Embryonic facial prominence (tissue), 1 donor: Measurements from ENCODE around the gene PPEF1.
"Not testable (repeated sequence)": the region's sequence is repeated elsewhere in the genome, so short reads cannot be mapped to it uniquely, and the experiment has no call there.

ENCODE experiments used
- DNase-seq: peaks from one replicate; pipeline ENCODE4 v3.0.0-alpha.2; 2016; ENCODE audit errors: extremely low spot score

Gene PPEF1

GRCh38 chrX:18702362-18703195 is 4.9 kb upstream of the PPEF1 start:
- DNase-seq, result no peak

DNA sequence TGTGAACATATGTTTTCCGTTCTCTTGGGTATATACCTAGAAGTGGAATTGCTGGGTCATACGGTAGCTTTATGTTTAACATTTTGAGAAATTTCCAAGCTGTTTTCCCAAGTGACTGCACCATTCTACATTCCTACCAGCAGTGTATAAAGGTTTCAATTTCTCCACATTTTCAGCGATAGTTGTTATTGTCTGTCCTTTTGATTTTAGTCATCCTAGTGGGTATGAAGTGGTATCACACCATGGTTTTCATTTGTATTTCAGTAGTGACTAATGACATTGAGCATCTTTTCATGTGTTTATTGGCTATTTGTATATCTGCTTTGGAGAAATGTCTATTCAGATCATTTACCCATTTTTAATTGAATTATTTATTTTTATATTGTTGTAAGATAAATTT is 2.4 kb downstream of the PPEF1 start:
- DNase-seq, result no peak

- DNase-seq, result no peak
Observed at GRCh38 chrX:18714910-18715309, 7.5 kb downstream of the PPEF1 start.

GRCh38 chrX:18719852-18720251 is 12.4 kb downstream of the PPEF1 start:
- DNase-seq, result no peak

DNA sequence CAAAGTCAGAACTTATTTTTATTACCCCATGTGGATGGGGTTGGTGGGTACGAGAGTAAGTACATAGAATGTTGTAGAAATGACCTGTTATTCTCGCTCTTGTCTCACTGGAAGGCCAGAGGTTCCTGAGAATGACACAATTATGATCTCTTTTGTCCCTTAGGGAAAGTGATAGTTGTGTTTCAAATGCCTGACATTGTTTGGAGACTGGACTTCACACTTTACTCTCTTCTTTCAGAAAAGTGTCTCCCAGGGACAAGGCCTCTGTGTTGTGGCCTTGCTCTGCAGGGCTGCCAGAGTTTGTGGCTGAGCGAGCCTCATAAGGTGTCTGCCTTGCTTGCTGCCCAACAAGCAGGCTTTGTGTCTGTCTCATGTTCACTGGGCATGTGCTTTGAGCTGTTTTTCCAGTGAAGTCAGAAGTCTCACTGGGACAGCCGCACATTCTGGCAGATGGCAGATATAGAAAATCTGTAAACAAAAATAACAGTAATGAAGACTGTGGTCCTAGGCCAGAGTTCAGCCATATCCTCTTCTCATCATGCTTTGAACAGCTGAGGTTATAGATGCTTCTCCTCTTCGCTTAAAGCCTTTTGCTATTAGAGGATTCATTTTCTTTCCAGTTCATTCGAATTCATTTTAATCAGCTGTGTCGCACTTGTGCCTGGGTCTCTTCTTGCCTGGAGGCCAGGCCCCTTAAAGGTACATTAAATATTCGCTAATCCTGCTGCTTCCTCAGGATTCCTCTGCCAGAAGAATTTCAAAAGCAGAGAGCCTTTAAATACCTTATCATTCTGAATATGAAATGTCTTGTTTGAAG is 14.4 kb downstream of the PPEF1 start:
- no peak for DNase-seq

DNA sequence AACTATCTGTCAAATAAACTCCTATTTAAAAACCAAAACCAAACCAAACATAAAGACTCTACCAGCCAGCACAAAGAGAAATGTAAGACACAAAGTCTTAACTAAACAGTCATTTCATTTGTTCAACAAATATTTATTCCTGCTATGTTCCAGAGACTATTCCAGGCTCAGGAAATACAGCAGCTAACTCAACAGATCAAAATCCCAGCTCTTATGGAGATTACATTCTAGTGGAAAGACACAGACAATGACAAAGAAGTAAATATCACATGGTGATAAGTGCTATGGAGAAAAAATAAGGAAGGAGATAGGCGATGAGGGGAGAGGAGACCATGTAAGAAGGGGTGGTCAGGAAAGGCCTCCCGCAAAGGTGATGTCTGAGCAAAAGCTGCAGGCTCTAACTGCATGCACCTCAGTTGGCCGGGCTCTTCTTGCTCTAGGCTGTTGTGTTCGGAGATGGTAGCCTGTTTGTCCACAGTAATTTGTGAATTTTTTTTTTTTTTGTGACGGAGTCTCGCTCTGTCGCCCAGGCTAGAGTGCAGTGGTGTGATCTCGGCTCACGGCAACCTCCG is 15.1 kb downstream of the PPEF1 start:
- DNase-seq, result no peak

GRCh38 chrX:18725310-18725943 is 18.0 kb downstream of the PPEF1 start:
- no peak for DNase-seq

DNA sequence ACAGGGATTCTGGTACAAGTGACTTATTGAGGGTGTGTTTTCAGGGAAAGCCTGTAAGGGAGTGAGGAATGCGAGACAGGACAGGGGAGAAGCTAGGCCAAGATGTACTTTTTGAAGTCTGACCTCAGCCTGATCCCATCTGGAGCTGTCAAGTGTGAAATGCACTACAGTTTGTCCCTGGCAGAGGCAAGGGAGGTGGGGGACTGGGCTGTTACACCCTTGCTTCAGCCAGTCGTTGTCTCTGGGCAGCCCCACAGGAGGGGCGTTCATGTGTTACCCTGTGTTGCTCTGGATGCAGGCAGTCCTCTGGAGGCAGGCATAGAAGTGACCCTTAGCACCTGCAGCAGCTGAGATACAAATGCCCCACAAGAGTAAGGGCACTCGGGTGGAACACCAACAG is 25.8 kb downstream of the PPEF1 start:
- no peak for DNase-seq

GRCh38 chrX:18739609-18740008 is 32.2 kb downstream of the PPEF1 start:
- DNase-seq, result not testable (repeated sequence)

DNA sequence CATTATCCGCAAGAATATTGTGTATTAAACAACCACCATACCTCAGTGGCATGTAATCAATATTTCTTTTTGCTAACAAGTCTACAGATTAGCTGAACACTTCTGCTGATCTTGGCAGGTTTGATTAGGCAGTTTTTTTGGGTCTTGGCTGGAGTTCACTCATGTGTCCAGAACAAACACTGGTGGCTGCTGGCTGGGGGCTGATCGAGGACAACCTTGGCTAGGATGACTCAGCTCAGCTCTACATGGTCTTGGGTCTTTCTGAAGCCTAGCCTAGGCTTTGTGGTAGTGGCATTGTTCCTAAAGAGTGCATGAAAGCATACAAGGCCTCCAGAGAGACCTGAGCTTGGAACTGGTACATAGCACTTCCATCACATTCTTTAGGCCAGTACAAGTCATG is 41.1 kb downstream of the PPEF1 start:
- DNase-seq, result no peak

DNA sequence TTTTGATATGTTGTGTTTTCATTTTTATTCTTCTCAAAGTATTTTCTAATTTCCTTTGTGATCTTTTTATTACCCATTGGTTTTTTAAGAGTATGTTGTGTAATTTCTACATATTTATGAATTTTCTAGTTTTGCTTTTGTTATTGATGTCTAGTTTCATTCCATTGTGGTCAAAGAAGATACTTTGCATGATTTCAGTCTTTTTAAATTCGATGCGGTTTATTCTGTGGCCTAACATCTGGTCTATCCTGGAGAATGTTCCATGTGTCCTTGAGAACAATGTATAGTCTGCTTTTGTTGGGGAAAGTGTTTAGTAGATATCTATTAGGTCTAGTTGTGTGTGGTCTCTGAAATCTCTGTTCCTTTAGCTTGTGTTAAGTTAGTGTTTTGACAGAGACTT is 46.2 kb downstream of the PPEF1 start:
- DNase-seq, result no peak

DNA sequence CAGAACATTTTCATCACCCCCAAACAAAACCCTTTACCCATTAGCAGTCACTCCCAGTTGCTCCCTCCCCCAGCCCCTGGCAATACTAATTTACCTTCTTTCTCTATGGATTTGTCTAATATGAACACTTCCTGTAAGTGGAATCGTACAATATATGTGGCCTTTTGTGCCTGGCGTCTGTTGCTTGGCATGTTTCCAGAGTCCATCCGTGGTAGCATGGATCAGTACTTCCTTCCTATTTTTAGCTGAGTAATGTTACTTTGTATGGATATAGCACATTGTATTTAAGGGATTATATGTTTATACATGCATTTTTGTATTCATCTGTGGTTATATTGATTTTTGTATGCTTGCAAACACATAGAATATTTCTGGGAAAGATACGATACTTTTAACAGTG is 48.2 kb downstream of the PPEF1 start:
- no peak for DNase-seq

DNA sequence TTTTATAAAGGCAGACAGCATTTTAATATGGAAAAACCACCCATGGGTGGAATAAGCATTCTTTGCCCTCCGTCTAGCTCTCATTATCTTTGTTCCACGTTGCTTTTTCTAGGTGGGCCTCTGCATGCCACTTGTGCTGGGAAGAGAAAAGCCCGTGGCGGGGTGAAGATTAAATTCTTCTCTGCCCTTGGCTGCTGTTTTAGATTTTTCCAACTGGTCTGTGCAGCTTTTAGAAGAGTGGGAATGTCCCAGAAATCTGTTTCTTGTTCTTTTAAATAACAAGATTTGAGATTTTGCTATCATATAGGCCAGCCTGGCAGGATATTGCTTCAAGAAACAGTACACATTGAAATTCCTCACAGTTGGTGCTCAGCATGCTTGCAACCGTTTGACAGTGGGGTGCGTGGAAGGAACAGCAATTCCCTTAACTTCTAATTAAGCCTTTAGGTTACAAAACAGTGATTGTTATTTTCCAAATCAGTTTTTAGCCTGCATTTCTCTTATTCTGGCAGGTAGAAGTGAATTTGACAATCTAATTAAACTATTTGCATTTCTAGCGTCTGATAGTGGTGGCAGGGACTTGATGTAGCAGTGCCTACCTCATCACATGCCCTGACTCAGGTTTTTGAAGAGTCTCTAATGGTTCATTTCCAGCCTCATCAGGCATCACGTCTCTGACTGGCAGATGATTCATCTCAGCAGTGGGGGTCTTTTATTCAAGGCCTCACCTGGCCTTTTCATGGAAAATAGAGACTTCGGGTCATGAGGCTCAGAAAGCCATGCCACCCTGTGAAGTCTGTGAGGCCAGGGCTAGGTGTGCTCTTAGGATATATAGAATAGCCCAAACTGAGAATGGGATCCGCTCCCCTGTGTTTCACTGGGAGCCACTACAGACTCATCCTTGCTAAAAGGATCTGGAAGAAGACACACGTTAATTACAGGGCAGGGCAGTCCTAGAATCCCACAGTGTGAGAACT is 50.8 kb downstream of the PPEF1 start:
- DNase-seq, result no peak

DNA sequence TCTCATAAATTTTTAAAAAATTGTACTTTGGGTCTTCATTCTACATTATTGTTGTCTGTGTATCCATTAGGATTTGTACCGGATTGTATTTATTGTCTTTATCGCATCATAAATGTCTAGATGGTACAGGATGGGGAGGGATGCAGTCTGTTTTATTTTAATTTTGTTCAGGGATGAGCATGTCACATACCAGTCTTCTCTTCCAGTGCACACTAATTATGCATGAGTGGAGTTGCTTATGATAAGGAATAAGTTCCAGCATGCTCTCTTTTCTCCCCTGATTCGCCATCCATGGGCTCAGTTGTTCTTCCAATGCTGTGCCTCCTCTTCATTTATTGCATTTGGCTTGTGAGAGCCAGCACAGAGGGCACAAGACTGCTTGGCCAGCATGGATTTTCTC is 54.3 kb downstream of the PPEF1 start:
- no peak for DNase-seq

DNA sequence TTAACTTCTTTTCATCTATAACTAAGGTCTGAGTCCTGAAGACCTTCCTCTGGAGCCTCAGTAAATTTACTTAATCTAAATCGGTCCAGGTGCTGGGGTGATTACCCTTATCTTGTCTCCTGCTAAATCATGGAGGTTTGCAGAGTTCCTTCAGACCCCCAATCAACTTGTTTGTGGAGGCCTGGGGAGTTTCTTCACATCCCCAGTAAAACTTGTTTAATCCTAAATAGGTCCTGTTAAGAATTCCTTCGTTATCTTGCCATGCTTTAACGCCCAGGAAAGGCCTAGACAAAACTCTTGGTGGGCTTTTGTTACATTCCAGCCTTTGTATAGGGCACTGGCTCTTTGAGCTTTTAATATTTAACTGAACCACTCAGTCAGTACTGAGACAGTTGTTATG is 55.7 kb downstream of the PPEF1 start:
- not testable (repeated sequence) for DNase-seq

- DNase-seq, result no peak
Observed at GRCh38 chrX:18769364-18769763, 61.9 kb downstream of the PPEF1 start.

DNA sequence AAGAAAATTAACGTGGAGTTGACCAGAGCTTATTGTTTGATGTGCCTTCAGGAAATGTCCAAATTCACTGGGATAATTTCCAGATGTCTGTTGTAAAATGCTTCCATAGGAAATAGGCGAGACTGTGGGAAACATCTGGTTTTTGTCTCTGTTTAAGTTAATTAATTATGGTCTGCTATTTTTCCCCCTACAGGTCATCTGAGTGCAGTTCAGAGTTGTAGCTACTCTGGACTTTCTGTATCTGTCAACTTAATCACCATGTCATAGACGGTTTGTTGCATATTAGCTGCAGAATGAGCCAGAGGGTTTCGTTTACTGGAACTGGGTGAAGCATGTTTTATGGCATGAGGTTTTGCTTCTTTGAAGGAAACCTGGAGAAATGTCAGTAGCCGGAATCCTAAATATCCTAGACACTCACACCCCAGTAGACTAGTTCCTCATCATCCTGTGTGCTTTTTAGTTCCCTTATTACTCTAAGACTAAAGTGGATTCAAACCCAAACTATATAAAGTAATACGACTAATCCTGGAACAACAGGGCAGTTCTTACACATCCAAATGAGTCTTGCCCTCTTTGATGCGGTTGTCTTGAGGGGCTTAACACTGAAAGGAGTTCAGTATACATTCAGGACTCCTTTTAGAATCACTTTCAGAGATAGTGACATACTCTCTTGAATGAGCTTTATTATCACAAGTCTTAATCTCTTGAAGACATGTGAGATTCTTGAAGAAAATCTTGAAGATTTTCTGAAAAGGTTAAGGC is 62.5 kb downstream of the PPEF1 start:
- no peak for DNase-seq

DNA sequence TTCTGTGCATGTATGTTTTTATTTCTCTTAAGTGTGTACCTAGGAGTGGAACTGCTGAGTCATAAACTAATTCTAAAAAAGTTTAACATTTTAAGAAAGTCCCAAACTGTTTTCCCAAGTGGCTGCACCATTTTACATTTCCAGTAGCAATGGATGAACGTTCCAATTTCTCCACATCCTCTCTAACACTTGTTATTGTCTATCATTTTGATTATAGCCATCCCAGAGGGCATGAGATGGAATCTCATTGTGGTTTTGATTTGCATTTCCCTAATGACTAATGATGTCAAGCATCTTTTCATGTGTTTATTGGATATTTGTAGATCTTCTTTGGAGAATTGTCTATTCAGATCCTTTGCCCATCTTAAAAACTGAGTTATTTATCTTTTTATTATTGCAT is 82.5 kb downstream of the PPEF1 start:
- no peak for DNase-seq

DNA sequence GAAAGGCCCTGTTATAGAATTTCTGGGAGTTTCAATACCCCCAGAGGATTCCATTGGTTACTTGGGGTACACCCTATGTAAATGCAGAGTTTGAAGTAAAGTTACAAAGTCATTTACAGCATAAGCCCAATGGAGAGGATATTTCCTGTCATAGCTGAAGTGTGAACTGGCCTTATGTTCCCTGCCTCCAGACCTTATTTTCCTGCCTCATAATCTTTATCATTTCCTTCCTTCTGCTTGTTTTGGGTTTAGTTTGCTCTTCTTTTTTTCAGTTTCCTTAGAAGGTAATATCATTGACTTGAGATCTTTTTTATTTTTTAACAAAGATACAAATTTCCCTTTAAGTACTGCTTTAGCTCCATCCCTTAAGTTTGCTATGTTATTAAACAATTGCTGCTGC is 85.4 kb downstream of the PPEF1 start:
- DNase-seq, result no peak

DNA sequence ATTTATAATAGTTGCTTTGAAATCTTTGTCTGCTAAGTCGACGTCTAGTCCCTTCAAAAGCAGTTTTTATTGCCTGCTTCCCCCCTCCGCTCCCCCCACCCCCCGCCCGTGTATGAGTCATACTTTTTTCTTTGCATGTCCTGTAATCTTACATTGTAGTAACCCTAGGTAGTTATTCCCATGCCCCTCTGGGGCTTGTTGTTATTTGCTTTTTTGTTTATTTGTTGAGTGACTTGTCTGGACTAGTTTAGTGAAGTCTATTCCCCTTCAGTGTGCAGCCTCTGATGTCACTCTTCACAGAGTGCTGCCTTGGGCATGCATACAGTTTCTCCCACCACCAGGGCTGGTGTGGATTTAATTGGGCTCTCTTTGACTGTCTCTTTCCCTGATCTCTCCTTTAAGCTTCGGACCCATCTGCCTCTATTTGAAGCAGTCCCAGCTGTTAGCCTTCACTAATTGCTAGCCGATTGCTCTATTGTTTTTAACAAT is 86.2 kb downstream of the PPEF1 start:
- no peak for DNase-seq
